GM23338 (cell line): ENCODE data around the gene UBR2. TPM values are rescaled to one million over a fixed set of nuclear protein-coding genes. Genes with fewer than 3 reads are reported as not detected.

Experiments used
- ATAC-seq: fragments of 200-7000 bp; cut with Tn5 transposase; 3 replicates; pipeline ENCODE4 v1.9.1; 2020
- DNase-seq: peaks from one replicate; pipeline ENCODE4 v3.0.0-alpha.2; 2015; ENCODE audit warnings: low spot score
- H2AFZ ChIP-seq: fragments of 200-600 bp; sonication (generic); 2 replicates; pipeline ENCODE4 v1.8.0; 2016; ENCODE audit warnings: antibody characterized with exemption, mild to moderate bottlenecking, moderate library complexity
- H3F3A ChIP-seq: fragments of 200-600 bp; sonication (generic); replicated peaks from 2 replicates; pipeline ENCODE4 v1.8.0; 2017; ENCODE audit warnings: antibody characterized with exemption, mixed run types, low read depth
- H3K27ac ChIP-seq: fragments of 200-600 bp; sonication (generic); 2 replicates; pipeline ENCODE4 v1.6.1; 2016; ENCODE audit warnings: low read depth
- H3K27me3 ChIP-seq: fragments of 200-600 bp; sonication (generic); 2 replicates; pipeline ENCODE4 v1.8.0; 2016; ENCODE audit warnings: mild to moderate bottlenecking, mixed run types, moderate library complexity; ENCODE audit not compliant: insufficient read depth
- H3K36me3 ChIP-seq: fragments of 200-600 bp; sonication (generic); 2 replicates; pipeline ENCODE4 v1.8.0; 2016; ENCODE audit warnings: mild to moderate bottlenecking; ENCODE audit not compliant: insufficient read depth
- H3K4me1 ChIP-seq: fragments of 200-600 bp; sonication (generic); 2 replicates; pipeline ENCODE4 v1.8.0; 2016; ENCODE audit warnings: mild to moderate bottlenecking, moderate library complexity; ENCODE audit not compliant: insufficient read depth
- H3K4me2 ChIP-seq: fragments of 200-600 bp; sonication (generic); 2 replicates; pipeline ENCODE4 v1.7.1; 2017; ENCODE audit warnings: mixed run types
- H3K4me3 ChIP-seq: fragments of 200-600 bp; sonication (generic); 2 replicates; pipeline ENCODE4 v1.6.1; 2016; ENCODE audit warnings: mixed run types
- H3K79me2 ChIP-seq: fragments of 200-600 bp; sonication (generic); replicated peaks from 2 replicates; pipeline ENCODE4 v1.8.0; 2017; ENCODE audit warnings: mild to moderate bottlenecking; ENCODE audit not compliant: insufficient read depth
- H3K9me2 ChIP-seq: fragments of 200-600 bp; sonication (generic); 2 replicates; pipeline ENCODE4 v1.8.0; 2017; ENCODE audit not compliant: insufficient read depth
- H4K20me1 ChIP-seq: fragments of 200-600 bp; sonication (generic); replicated peaks from 2 replicates; pipeline ENCODE4 v1.8.0; 2017; ENCODE audit warnings: mild to moderate bottlenecking; ENCODE audit not compliant: insufficient read depth
- H3K27ac Mint-ChIP-seq: 2 replicates; pipeline ENCODE4 v1.8.0; 2020; ENCODE audit warnings: inconsistent platforms, mild to moderate bottlenecking, moderate library complexity, mixed read lengths
- H3K27me3 Mint-ChIP-seq: 3 replicates; pipeline ENCODE4 v1.8.0; 2022; ENCODE audit warnings: low read depth, mild to moderate bottlenecking, moderate library complexity, mixed read lengths, inconsistent platforms; ENCODE audit not compliant: insufficient read depth, poor library complexity
- H3K36me3 Mint-ChIP-seq: 3 replicates; pipeline ENCODE4 v1.8.0; 2021; ENCODE audit warnings: low read depth, mild to moderate bottlenecking, inconsistent platforms, moderate library complexity, mixed read lengths
- H3K4me1 Mint-ChIP-seq: 3 replicates; pipeline ENCODE4 v1.8.0; 2020; ENCODE audit warnings: mild to moderate bottlenecking, inconsistent platforms, mixed read lengths
- H3K4me3 Mint-ChIP-seq: 3 replicates; pipeline ENCODE4 v1.8.0; 2021; ENCODE audit warnings: moderate library complexity, mild to moderate bottlenecking, inconsistent platforms, mixed read lengths
- H3K9me3 Mint-ChIP-seq: 3 replicates; pipeline ENCODE4 v1.8.0; 2020; ENCODE audit warnings: moderate library complexity, mild to moderate bottlenecking, inconsistent platforms, mixed read lengths
- CREB1 ChIP-seq: fragments of 250-450 bp; sonication (Bioruptor Pico); IDR thresholded peaks from 2 replicates; pipeline ENCODE4 v1.5.0; 2020; ENCODE audit warnings: low read depth, mild to moderate bottlenecking, moderate library complexity
- CTCF ChIP-seq, 2 experiments: fragments of 200-600 bp in 1 of 2; sonication (generic) in 1 of 2; conservative IDR thresholded peaks; 2 replicates each; pipeline versions ENCODE4 v1.5.1 to v1.6.1; 2016 to 2017; ENCODE audit warnings: antibody characterized with exemption in 2 of 2, low read depth in 2 of 2, mild to moderate bottlenecking in 2 of 2, moderate library complexity in 1 of 2
- ETS1 ChIP-seq: IDR thresholded peaks from 2 replicates; pipeline ENCODE4 v1.6.1; 2016; ENCODE audit warnings: antibody characterized with exemption
- EZH2 ChIP-seq: fragments of 200-600 bp; sonication (generic); IDR thresholded peaks from one replicate; pipeline ENCODE4 v1.8.0; 2017; ENCODE audit warnings: antibody characterized with exemption, mild to moderate bottlenecking, low read depth; ENCODE audit not compliant: unreplicated experiment
- EZH2phosphoT487 ChIP-seq: fragments of 200-600 bp; sonication (generic); IDR thresholded peaks from one replicate; pipeline ENCODE4 v1.8.1; 2018; ENCODE audit warnings: antibody characterized with exemption; ENCODE audit not compliant: unreplicated experiment
- JUNB ChIP-seq: IDR thresholded peaks from one replicate; pipeline ENCODE4 v1.6.1; 2016; ENCODE audit warnings: antibody characterized with exemption; ENCODE audit not compliant: unreplicated experiment
- NANOG ChIP-seq: IDR thresholded peaks from 2 replicates; pipeline ENCODE4 v1.6.1; 2016; ENCODE audit warnings: antibody characterized with exemption, borderline replicate concordance
- POLR2AphosphoS5 ChIP-seq: IDR thresholded peaks from 2 replicates; pipeline ENCODE4 v1.6.1; 2016; ENCODE audit warnings: antibody characterized with exemption, low read depth
- REST ChIP-seq: IDR thresholded peaks from one replicate; pipeline ENCODE4 v1.6.1; 2018; ENCODE audit warnings: antibody characterized with exemption; ENCODE audit not compliant: unreplicated experiment
- STAT1 ChIP-seq: IDR thresholded peaks from one replicate; pipeline ENCODE4 v1.6.1; 2016; ENCODE audit warnings: antibody characterized with exemption; ENCODE audit not compliant: unreplicated experiment
- ZNF114 ChIP-seq: fragments of 250-450 bp; sonication (Bioruptor Pico); IDR thresholded peaks from 2 replicates; pipeline ENCODE4 v1.5.0; 2020; ENCODE audit warnings: mild to moderate bottlenecking, moderate library complexity
- ZNF331 ChIP-seq: fragments of 250-450 bp; sonication (Bioruptor Pico); IDR thresholded peaks from 2 replicates; pipeline ENCODE4 v1.5.0; 2020; ENCODE audit warnings: low read depth, mild to moderate bottlenecking, moderate library complexity
- ZNF462 ChIP-seq: fragments of 250-450 bp; sonication (Bioruptor Pico); IDR thresholded peaks from 2 replicates; pipeline ENCODE4 v1.5.0; 2020; ENCODE audit warnings: mild to moderate bottlenecking, moderate library complexity
- polyA plus RNA-seq: library from polyadenylated mRNA; unstranded; fragments of >200 nt; fragmentation: Nextera tagmentation; extraction: Ambion mirVana; gene quantifications from 2 replicates; pipeline ENCODE4 v1.2.1, GENCODE V29; 2016
- total RNA-seq: library from RNA; depleted of rRNA; stranded (reverse); fragments of >200 nt; shearing (Covaris generic); gene quantifications from 2 replicates; pipeline ENCODE4 v1.2.3, GENCODE V29; 2014

The UBR2 gene
- total and polyA plus RNA-seq, 2 experiments from 2014 or later: 6.7 to 21.2 TPM

GRCh38 chr6:42550277-42550676 is 13.6 kb upstream of the UBR2 start:
- Histone ChIP-seq H3K36me3 (no peaks in the 10 kb centered on the region), H3K4me2 (no peak overlapping the region), H3F3A (no peaks in the 10 kb centered on the region), H4K20me1 (no peaks in the 10 kb centered on the region), H3K79me2 (no peaks in the 10 kb centered on the region), H3K4me3 (no peak overlapping the region), H2AFZ (no peak overlapping the region), H3K27me3 (peaks cover 10% of the 10 kb centered on the region; the same call in 1 of the 2 replicates), H3K9me2 (peaks cover 4% of the 10 kb centered on the region; the same call in 1 of the 2 replicates), H3K4me1 (0 out of 2 replicates have a peak, but pooled peaks cover 5% of the 10 kb centered on the region), H3K27ac (no peak overlapping the region)
- TF ChIP-seq ETS1 (no peak), EZH2phosphoT487 (no peak), NANOG (no peak), CTCF (conservative IDR thresholded peaks at IDR 0.05; ENCODE audit: low read depth in 2 of 2) (no peak), ZNF114 (CRISPR knock-in tag) (no peak), STAT1 (no peak), REST (no peak), ZNF462 (CRISPR knock-in tag) (no peak), CREB1 (CRISPR knock-in tag) (no peak), ZNF331 (CRISPR knock-in tag) (no peak), POLR2AphosphoS5 (no peak), EZH2 (no peak), JUNB (no peak)
- Mint-ChIP-seq H3K36me3 (0 out of 3 replicates have a peak, but pooled peaks cover 4% of the 10 kb centered on the region), H3K27me3 (peaks cover 5% of the 10 kb centered on the region), H3K9me3 (peaks cover 4% of the 10 kb centered on the region), H3K27ac (no peak overlapping the region), H3K4me1 (peaks cover 10% of the 10 kb centered on the region), H3K4me3 (no peak overlapping the region)
- DNase-seq (no peak), ATAC-seq (no peak)
